Stimulated activated CD8-positive, alpha-beta memory T cell treated with anti-CD3 and anti-CD28 coated beads, Interleukin-15, amount 100 ng/mL, for 48 hours (primary cell): ENCODE results near the gene TMEM109.

Experiments used
- DNase-seq, 2 donors: peaks; one replicate each; pipeline ENCODE4 v3.0.0-alpha.2; 2020; ENCODE audit warnings: low read depth in 2 of 2

TMEM109 gene

GRCh38 chr11:60925868-60926267 is 11.9 kb downstream of the TMEM109 start:
- DNase-seq: no peak

GRCh38 chr11:60926500-60926899 is 12.5 kb downstream of the TMEM109 start:
- DNase-seq: no peak

GRCh38 chr11:60927061-60927592 is 13.2 kb downstream of the TMEM109 start:
- no peak for DNase-seq

- DNase-seq: no peak
These were observed 13.6 kb downstream of the TMEM109 start for GRCh38 chr11:60927600-60927999.

- DNase-seq: no peak
These were observed 14.6 kb downstream of the TMEM109 start for GRCh38 chr11:60928563-60929001.

GRCh38 chr11:60929764-60930163 is 15.8 kb downstream of the TMEM109 start:
- DNase-seq: no peak

- DNase-seq: no peak
These were observed 16.4 kb downstream of the TMEM109 start for GRCh38 chr11:60930394-60930793.

- no peak for DNase-seq
These were observed 18.0 kb downstream of the TMEM109 start for GRCh38 chr11:60931917-60932316.

GRCh38 chr11:60932605-60933356 is 18.8 kb downstream of the TMEM109 start:
- no peak for DNase-seq

- DNase-seq: no peak
These were observed 19.6 kb downstream of the TMEM109 start for GRCh38 chr11:60933416-60934123.

GRCh38 chr11:60934124-60934789 is 20.3 kb downstream of the TMEM109 start:
- DNase-seq: no peak

GRCh38 chr11:60934790-60935605 is 21.0 kb downstream of the TMEM109 start:
- no peak for DNase-seq

- DNase-seq: no peak
These were observed 21.9 kb downstream of the TMEM109 start for GRCh38 chr11:60935676-60936442.

- DNase-seq: no peak
These were observed 22.6 kb downstream of the TMEM109 start for GRCh38 chr11:60936467-60937143.

GRCh38 chr11:60937144-60937527 is 23.2 kb downstream of the TMEM109 start:
- no peak for DNase-seq

- no peak for DNase-seq
These were observed 23.9 kb downstream of the TMEM109 start for GRCh38 chr11:60937811-60938210.

GRCh38 chr11:60938500-60938899 is 24.5 kb downstream of the TMEM109 start:
- DNase-seq: no peak

GRCh38 chr11:60939301-60939700 is 25.3 kb downstream of the TMEM109 start:
- no peak for DNase-seq

GRCh38 chr11:60939855-60940254 is 25.9 kb downstream of the TMEM109 start:
- no peak for DNase-seq
